Thyroid gland (tissue), 4 donors: ENCODE data around the gene HINT1.

ENCODE experiments used
- POLR2A ChIP-seq, 2 donors: fragments of 450-650 bp; IDR thresholded peaks; one replicate each; pipeline ENCODE4 v1.6.1; 2017; ENCODE audit warnings: antibody characterized with exemption in 2 of 2, mild to moderate bottlenecking in 2 of 2, moderate library complexity in 1 of 2
- TF ChIP-seq, protein P1 (sequence below), 6 experiments: fragments of 200-600 bp in 3 of 6; fragments of 450-650 bp in 3 of 6; sonication (generic) in 3 of 6; IDR thresholded peaks; one replicate each; pipeline ENCODE4 v1.5.1; 2016 to 2019; ENCODE audit warnings: antibody characterized with exemption in 6 of 6, mild to moderate bottlenecking in 2 of 6, inconsistent platforms in 1 of 6, moderate library complexity in 1 of 6

- TF ChIP-seq, protein P1, sequence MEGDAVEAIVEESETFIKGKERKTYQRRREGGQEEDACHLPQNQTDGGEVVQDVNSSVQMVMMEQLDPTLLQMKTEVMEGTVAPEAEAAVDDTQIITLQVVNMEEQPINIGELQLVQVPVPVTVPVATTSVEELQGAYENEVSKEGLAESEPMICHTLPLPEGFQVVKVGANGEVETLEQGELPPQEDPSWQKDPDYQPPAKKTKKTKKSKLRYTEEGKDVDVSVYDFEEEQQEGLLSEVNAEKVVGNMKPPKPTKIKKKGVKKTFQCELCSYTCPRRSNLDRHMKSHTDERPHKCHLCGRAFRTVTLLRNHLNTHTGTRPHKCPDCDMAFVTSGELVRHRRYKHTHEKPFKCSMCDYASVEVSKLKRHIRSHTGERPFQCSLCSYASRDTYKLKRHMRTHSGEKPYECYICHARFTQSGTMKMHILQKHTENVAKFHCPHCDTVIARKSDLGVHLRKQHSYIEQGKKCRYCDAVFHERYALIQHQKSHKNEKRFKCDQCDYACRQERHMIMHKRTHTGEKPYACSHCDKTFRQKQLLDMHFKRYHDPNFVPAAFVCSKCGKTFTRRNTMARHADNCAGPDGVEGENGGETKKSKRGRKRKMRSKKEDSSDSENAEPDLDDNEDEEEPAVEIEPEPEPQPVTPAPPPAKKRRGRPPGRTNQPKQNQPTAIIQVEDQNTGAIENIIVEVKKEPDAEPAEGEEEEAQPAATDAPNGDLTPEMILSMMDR (IDR thresholded peaks at IDR 0.05), result no peak
- TF ChIP-seq POLR2A (IDR thresholded peaks at IDR 0.05), result no peak
Observed at GRCh38 chr5:131160134-131160533, 4.9 kb downstream of the HINT1 start.
